Gastrocnemius medialis (tissue), 4 donors: ENCODE measurements around the gene FREM3. TPM values are rescaled to one million over a fixed set of nuclear protein-coding genes. Genes with fewer than 3 reads are reported as not detected.

Experiments
- ATAC-seq, 2 donors: fragments of 150-250 bp; one replicate each; pipeline ENCODE4 v1.9.1; 2016
- DNase-seq, 2 donors: peaks; one replicate each; pipeline ENCODE4 v3.0.0-alpha.2; 2019
- H3K27ac ChIP-seq, 4 donors: fragments of 200-600 bp; sonication (generic); 1 replicate in 1 of 4; 2 replicates in 3 of 4; pipeline ENCODE4 v1.5.1; 2016 to 2018; ENCODE audit warnings: mild to moderate bottlenecking in 2 of 4, moderate library complexity in 1 of 4
- H3K27me3 ChIP-seq, 3 donors: fragments of 200-600 bp; sonication (generic) in 2 of 3; 1 replicate in 1 of 3; 2 replicates in 2 of 3; pipeline versions ENCODE4 v1.5.1 to v1.6.0; 2016 to 2019; ENCODE audit warnings: mild to moderate bottlenecking in 1 of 3, moderate library complexity in 1 of 3
- H3K36me3 ChIP-seq, 2 donors: fragments of 200-600 bp; sonication (generic) in 1 of 2; one replicate each; pipeline ENCODE4 v1.5.1; 2017 to 2018
- H3K4me1 ChIP-seq, 2 donors: fragments of 200-600 bp; sonication (generic) in 1 of 2; one replicate each; pipeline ENCODE4 v1.5.1; 2016 to 2017; ENCODE audit warnings: mild to moderate bottlenecking in 2 of 2
- H3K4me3 ChIP-seq, 4 donors: fragments of 200-600 bp; sonication (generic) in 3 of 4; 1 replicate in 1 of 4; 2 replicates in 3 of 4; pipeline ENCODE4 v1.5.1; 2016 to 2019; ENCODE audit warnings: mild to moderate bottlenecking in 2 of 4
- H3K9me3 ChIP-seq, 3 donors: fragments of 200-600 bp; sonication (generic) in 2 of 3; 1 replicate in 1 of 3; 2 replicates in 2 of 3; pipeline ENCODE4 v1.5.1; 2016 to 2019
- CTCF ChIP-seq, 5 experiments: fragments of 450-650 bp in 3 of 5; fragments of 200-600 bp in 2 of 5; sonication (generic) in 2 of 5; IDR thresholded peaks in 4 of 5; conservative IDR thresholded peaks in 1 of 5; 1 replicate in 4 of 5; 2 replicates in 1 of 5; pipeline ENCODE4 v1.5.1; 2016 to 2019; ENCODE audit warnings: antibody characterized with exemption in 5 of 5, mild to moderate bottlenecking in 3 of 5, moderate library complexity in 3 of 5
- POLR2A ChIP-seq, 2 donors: fragments of 450-650 bp; IDR thresholded peaks; one replicate each; pipeline ENCODE4 v1.6.1; 2017; ENCODE audit warnings: antibody characterized with exemption in 2 of 2, mild to moderate bottlenecking in 2 of 2, moderate library complexity in 2 of 2
- in situ Hi-C, 4 donors: fragments of 200-750 bp; cut with MboI; loops; one replicate each; pipeline versions ENCODE4 v1.15.0 to v1.8.0; 2017; ENCODE audit warnings: low sequenced_read_pairs in 4 of 4
- intact Hi-C: fragments of 100-400 bp; cut with DNase I; formaldehyde crosslinking; loops from one replicate; pipeline ENCODE4 v1.15.1; 2023; ENCODE audit warnings: low total_unique reads
- total RNA-seq, 4 donors: library from RNA; depleted of rRNA; stranded (reverse); fragments of >200 nt; gene quantifications; one replicate each; pipeline versions ENCODE4 v1.1.0 to v1.2.3, GENCODE V29; 2016

Gene FREM3
- not detected for total RNA-seq

GRCh38 chr4:143700416-143701352, at the start of gene FREM3:
Gene FREM3, minus strand, starts transcription at chr4:143700675. Its CDS starts 0 bp downstream, at chr4:143700675.
- in situ Hi-C loops, result no loop called here
- peaks cover 6 to 25% (median 18%) of the 10 kb centered on the region in 3 donors for H3K27me3 ChIP-seq
- ATAC-seq, result no peak
- no peak for TF ChIP-seq POLR2A (IDR thresholded peaks at IDR 0.05)
- TF ChIP-seq CTCF (IDR thresholded peaks at IDR 0.05 in 4 of 5, conservative IDR thresholded peaks at IDR 0.05 in 1 of 5), result no peak
- H3K36me3 ChIP-seq, result no peaks in the 10 kb centered on the region
- peaks cover 4 to 16% of the 10 kb centered on the region in 2 donors for H3K4me1 ChIP-seq
- peak within 1 kb of the TSS; percentile 33 to 55 (median 49) for H3K4me3 ChIP-seq
- intact Hi-C loops, result no loop called here
- H3K27ac ChIP-seq, result no peak within 1 kb of the TSS
- no peaks in the 10 kb centered on the region for H3K9me3 ChIP-seq
- DNase-seq, result no peak

GRCh38 chr4:143745874-143746273, 45.4 kb upstream of the FREM3 start:
- no peaks in the 10 kb centered on the region for H3K9me3 ChIP-seq
- H3K27me3 ChIP-seq, result no peaks in the 10 kb centered on the region
- H3K27ac ChIP-seq, result no peak overlapping the region
- in situ Hi-C loops, result no loop called here
- H3K4me1 ChIP-seq, result no peaks in the 10 kb centered on the region
- TF ChIP-seq CTCF (IDR thresholded peaks at IDR 0.05 in 4 of 5, conservative IDR thresholded peaks at IDR 0.05 in 1 of 5) (no peak), POLR2A (IDR thresholded peaks at IDR 0.05) (no peak)
- no peak for DNase-seq
- intact Hi-C loops, result no loop called here
- H3K36me3 ChIP-seq, result no peaks in the 10 kb centered on the region
- H3K4me3 ChIP-seq, result no peak overlapping the region
- ATAC-seq, result no peak

- no peaks in the 10 kb centered on the region for H3K4me1 ChIP-seq
- intact Hi-C loops (no loop called here), in situ Hi-C loops (no loop called here)
- no peaks in the 10 kb centered on the region for H3K27me3 ChIP-seq
- ATAC-seq (no peak), DNase-seq (no peak)
- no peak overlapping the region for H3K27ac ChIP-seq
- H3K4me3 ChIP-seq, result no peak overlapping the region
- H3K9me3 ChIP-seq, result no peaks in the 10 kb centered on the region
- H3K36me3 ChIP-seq, result no peaks in the 10 kb centered on the region
- TF ChIP-seq CTCF (IDR thresholded peaks at IDR 0.05 in 4 of 5, conservative IDR thresholded peaks at IDR 0.05 in 1 of 5) (no peak), POLR2A (IDR thresholded peaks at IDR 0.05) (no peak)
These were observed 43.1 kb upstream of the FREM3 start for GRCh38 chr4:143743591-143743990.

GRCh38 chr4:143742834-143743233, 42.4 kb upstream of the FREM3 start:
- in situ Hi-C loops, result no loop called here
- ATAC-seq, result no peak
- intact Hi-C loops, result no loop called here
- no peak for DNase-seq
- H3K27me3 ChIP-seq, result no peaks in the 10 kb centered on the region
- H3K4me3 ChIP-seq, result no peak overlapping the region
- no peaks in the 10 kb centered on the region for H3K9me3 ChIP-seq
- H3K36me3 ChIP-seq, result no peaks in the 10 kb centered on the region
- H3K4me1 ChIP-seq, result no peaks in the 10 kb centered on the region
- H3K27ac ChIP-seq, result no peak overlapping the region
- TF ChIP-seq CTCF (IDR thresholded peaks at IDR 0.05 in 4 of 5, conservative IDR thresholded peaks at IDR 0.05 in 1 of 5), result no peak
- TF ChIP-seq POLR2A (IDR thresholded peaks at IDR 0.05), result no peak
